PC-3 (cell line): ENCODE data around the gene PIGP. TPM values are rescaled to one million over a fixed set of nuclear protein-coding genes. Genes with fewer than 3 reads are reported as not detected.

Experiments
- ATAC-seq: fragments of 200-7000 bp; cut with Tn5 transposase; 2 replicates; pipeline ENCODE4 v1.9.1; 2020; ENCODE audit warnings: mild to moderate bottlenecking, moderate library complexity
- BruUV-seq: library from RNA; stranded (reverse); fragments of 400-500 nt; replicated peaks from 2 replicates; lab custom pipeline; 2021; lab: Mats Ljungman, UMichigan
- CTCF ChIA-PET: fragments of 300-600 bp; sonication (Branson Sonifier 250); formaldehyde crosslinking; loops from one replicate; lab custom pipeline; 2022; ENCODE audit warnings: antibody characterized with exemption; lab: Charles Lee
- POLR2A ChIA-PET: fragments of 300-600 bp; sonication (Branson Sonifier 250); formaldehyde crosslinking; loops from one replicate; lab custom pipeline; 2022; ENCODE audit warnings: antibody characterized with exemption; ENCODE audit not compliant: unreplicated experiment; lab: Charles Lee
- DNase-seq: peaks from one replicate; pipeline ENCODE4 v3.0.0-alpha.2; 2015
- H2AFZ ChIP-seq: fragments of 300-600 bp; sonication (generic); 2 replicates; pipeline ENCODE4 v1.6.0; 2016; ENCODE audit warnings: antibody characterized with exemption, low read length
- H3F3A ChIP-seq: fragments of 300-600 bp; sonication (generic); one replicate; pipeline ENCODE4 v1.6.0; 2017; ENCODE audit warnings: antibody characterized with exemption, low read length, control low read depth, mild to moderate bottlenecking; ENCODE audit not compliant: unreplicated experiment
- H3K27ac ChIP-seq: fragments of 300-600 bp; sonication (generic); 2 replicates; pipeline ENCODE4 v1.5.1; 2016; ENCODE audit warnings: mild to moderate bottlenecking, low read length
- H3K27me3 ChIP-seq: fragments of 300-600 bp; sonication (generic); 2 replicates; pipeline ENCODE4 v1.6.1; 2016; ENCODE audit warnings: low read length, mixed read lengths
- H3K36me3 ChIP-seq: fragments of 300-600 bp; sonication (generic); 2 replicates; pipeline ENCODE4 v1.6.1; 2016; ENCODE audit warnings: low read depth, mixed run types, low read length, mixed read lengths
- H3K4me1 ChIP-seq: fragments of 300-600 bp; sonication (generic); 2 replicates; pipeline ENCODE4 v1.5.1; 2016; ENCODE audit warnings: low read length; ENCODE audit not compliant: insufficient read depth
- H3K4me2 ChIP-seq: fragments of 300-600 bp; sonication (generic); 2 replicates; pipeline ENCODE4 v1.6.0; 2016; ENCODE audit warnings: low read length
- H3K4me3 ChIP-seq: fragments of 300-600 bp; sonication (generic); 2 replicates; pipeline ENCODE4 v1.5.1; 2016; ENCODE audit warnings: mild to moderate bottlenecking, low read length, mixed read lengths
- H3K79me2 ChIP-seq: fragments of 300-600 bp; sonication (generic); 2 replicates; pipeline ENCODE4 v1.6.1; 2017; ENCODE audit warnings: low read length, mixed read lengths
- H3K9ac ChIP-seq: fragments of 300-600 bp; sonication (generic); 2 replicates; pipeline ENCODE4 v1.6.0; 2016; ENCODE audit warnings: mild to moderate bottlenecking, low read length
- H3K9me2 ChIP-seq: fragments of 300-600 bp; sonication (generic); replicated peaks from 2 replicates; pipeline ENCODE4 v1.6.1; 2016; ENCODE audit warnings: mixed run types, low read length, mixed read lengths
- H3K9me3 ChIP-seq: fragments of 300-600 bp; sonication (generic); 2 replicates; pipeline ENCODE4 v1.6.1; 2016; ENCODE audit warnings: low read length, mixed read lengths
- H4K20me1 ChIP-seq: fragments of 300-600 bp; sonication (generic); 2 replicates; pipeline ENCODE4 v1.6.1; 2016; ENCODE audit warnings: low read length, mixed read lengths
- EZH2 ChIP-seq: fragments of 300-600 bp; sonication (generic); IDR thresholded peaks from one replicate; pipeline ENCODE4 v1.6.1; 2017; ENCODE audit warnings: antibody characterized with exemption, mild to moderate bottlenecking, low read length; ENCODE audit not compliant: unreplicated experiment
- EZH2phosphoT487 ChIP-seq: fragments of 300-600 bp; sonication (generic); IDR thresholded peaks from 2 replicates; pipeline ENCODE4 v1.6.1; 2018; ENCODE audit warnings: mild to moderate bottlenecking, antibody characterized with exemption, low read length, borderline replicate concordance
- intact Hi-C: fragments of 100-400 bp; cut with micrococcal nuclease; formaldehyde crosslinking; loops from 2 replicates; pipeline ENCODE4 v1.9.0; 2023
- total RNA-seq: library from RNA; depleted of rRNA; stranded (reverse); fragments of >200 nt; gene quantifications from 2 replicates; pipeline ENCODE4 v1.2.3, GENCODE V29; 2014
- TF ChIP-seq, protein P1 (sequence below): fragments of 300-600 bp; sonication (generic); conservative IDR thresholded peaks from 2 replicates; pipeline ENCODE4 v1.5.1; 2017; ENCODE audit warnings: antibody characterized with exemption, low read depth, mild to moderate bottlenecking, low read length

Gene PIGP
- total RNA-seq, 1 experiment from 2014 or later = 20.1 TPM

DNA sequence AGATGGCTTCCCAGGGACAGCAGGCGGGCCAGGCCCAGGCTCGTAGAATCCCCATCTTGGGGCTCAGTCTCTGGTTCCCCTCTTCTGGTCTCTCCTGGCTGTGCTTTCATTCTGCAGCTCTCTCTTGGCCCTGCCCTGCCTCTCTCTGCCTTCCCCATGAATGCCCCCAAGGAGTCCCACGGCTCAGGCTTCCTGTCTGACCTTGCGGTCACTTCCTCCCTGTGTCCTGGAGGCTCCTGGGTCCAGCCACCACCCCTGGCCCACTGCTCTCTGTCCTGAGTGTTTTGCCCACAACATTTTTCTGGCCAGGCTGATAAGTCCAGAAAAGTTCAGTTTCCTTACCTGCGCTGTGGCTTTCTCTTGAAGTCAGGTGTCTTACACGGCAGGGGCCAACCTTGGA lies 29.1 kb downstream of the PIGP start:
- H3K9me3 ChIP-seq = no peaks in the 10 kb centered on the region
- no peaks in the 10 kb centered on the region for H4K20me1 ChIP-seq
- CTCF ChIA-PET = no interaction called here
- H3K27ac ChIP-seq = no peak overlapping the region
- no TSS peak for BruUV-seq
- H3K36me3 ChIP-seq = no peaks in the 10 kb centered on the region
- no peak overlapping the region for H3K4me3 ChIP-seq
- no peaks in the 10 kb centered on the region for H3K27me3 ChIP-seq
- H3K4me1 ChIP-seq = peaks cover 21% of the 10 kb centered on the region
- no peaks in the 10 kb centered on the region for H3F3A ChIP-seq
- H3K4me2 ChIP-seq = no peak overlapping the region
- DNase-seq (no peak), ATAC-seq (no peak)
- H3K9me2 ChIP-seq = no peaks in the 10 kb centered on the region
- intact Hi-C loops = no loop called here
- H3K9ac ChIP-seq = no peak overlapping the region
- POLR2A ChIA-PET = no interaction called here
- H3K79me2 ChIP-seq = no peaks in the 10 kb centered on the region
- TF ChIP-seq, protein P1, sequence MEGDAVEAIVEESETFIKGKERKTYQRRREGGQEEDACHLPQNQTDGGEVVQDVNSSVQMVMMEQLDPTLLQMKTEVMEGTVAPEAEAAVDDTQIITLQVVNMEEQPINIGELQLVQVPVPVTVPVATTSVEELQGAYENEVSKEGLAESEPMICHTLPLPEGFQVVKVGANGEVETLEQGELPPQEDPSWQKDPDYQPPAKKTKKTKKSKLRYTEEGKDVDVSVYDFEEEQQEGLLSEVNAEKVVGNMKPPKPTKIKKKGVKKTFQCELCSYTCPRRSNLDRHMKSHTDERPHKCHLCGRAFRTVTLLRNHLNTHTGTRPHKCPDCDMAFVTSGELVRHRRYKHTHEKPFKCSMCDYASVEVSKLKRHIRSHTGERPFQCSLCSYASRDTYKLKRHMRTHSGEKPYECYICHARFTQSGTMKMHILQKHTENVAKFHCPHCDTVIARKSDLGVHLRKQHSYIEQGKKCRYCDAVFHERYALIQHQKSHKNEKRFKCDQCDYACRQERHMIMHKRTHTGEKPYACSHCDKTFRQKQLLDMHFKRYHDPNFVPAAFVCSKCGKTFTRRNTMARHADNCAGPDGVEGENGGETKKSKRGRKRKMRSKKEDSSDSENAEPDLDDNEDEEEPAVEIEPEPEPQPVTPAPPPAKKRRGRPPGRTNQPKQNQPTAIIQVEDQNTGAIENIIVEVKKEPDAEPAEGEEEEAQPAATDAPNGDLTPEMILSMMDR = no peak
- no peak for TF ChIP-seq EZH2phosphoT487
- no peak for TF ChIP-seq EZH2
- no peak overlapping the region for H2AFZ ChIP-seq

DNA sequence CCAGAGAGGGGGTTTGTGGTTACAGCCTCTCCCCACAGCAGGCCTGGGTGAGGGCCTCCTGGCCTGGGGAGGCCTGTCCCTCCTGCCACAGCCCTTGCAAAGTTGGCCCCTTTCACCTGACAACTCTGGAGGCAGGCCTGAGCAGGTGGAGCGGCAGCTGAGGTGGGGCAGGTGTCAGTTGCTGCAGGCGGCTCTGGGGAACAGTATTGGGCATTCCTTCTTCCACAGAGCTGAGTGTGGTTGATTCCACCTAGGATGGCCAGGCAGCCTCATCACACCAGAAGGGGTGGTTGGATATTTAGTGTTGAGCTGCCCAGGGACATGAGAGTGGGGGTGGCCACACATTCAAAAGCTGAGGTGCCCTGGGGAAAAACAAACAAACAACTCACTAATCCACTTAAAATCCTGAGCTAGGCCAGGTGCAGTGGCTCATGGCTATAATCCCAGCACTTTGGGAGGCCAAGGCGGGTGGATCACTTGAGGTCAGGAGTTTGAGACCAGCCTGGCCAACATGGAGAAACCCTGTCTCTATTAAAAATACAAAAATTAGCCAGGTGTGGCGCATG lies 31.1 kb downstream of the PIGP start:
- ATAC-seq (no peak), DNase-seq (no peak)
- no peaks in the 10 kb centered on the region for H3K79me2 ChIP-seq
- no peak for TF ChIP-seq EZH2phosphoT487
- TF ChIP-seq, protein P1 = no peak
- TF ChIP-seq EZH2 = no peak
- ChIA-PET POLR2A (no interaction called here), CTCF (no interaction called here)
- H3K27me3 ChIP-seq = no peaks in the 10 kb centered on the region
- no peaks in the 10 kb centered on the region for H3K9me3 ChIP-seq
- H3K4me1 ChIP-seq = peaks cover 8% of the 10 kb centered on the region
- no peak overlapping the region for H3K27ac ChIP-seq
- no TSS peak for BruUV-seq
- intact Hi-C loops = no loop called here
- H2AFZ ChIP-seq = no peak overlapping the region
- H3K9me2 ChIP-seq = no peaks in the 10 kb centered on the region
- H3K4me2 ChIP-seq = no peak overlapping the region
- no peak overlapping the region for H3K9ac ChIP-seq
- H4K20me1 ChIP-seq = no peaks in the 10 kb centered on the region
- no peaks in the 10 kb centered on the region for H3K36me3 ChIP-seq
- H3K4me3 ChIP-seq = no peak overlapping the region
- no peaks in the 10 kb centered on the region for H3F3A ChIP-seq

DNA sequence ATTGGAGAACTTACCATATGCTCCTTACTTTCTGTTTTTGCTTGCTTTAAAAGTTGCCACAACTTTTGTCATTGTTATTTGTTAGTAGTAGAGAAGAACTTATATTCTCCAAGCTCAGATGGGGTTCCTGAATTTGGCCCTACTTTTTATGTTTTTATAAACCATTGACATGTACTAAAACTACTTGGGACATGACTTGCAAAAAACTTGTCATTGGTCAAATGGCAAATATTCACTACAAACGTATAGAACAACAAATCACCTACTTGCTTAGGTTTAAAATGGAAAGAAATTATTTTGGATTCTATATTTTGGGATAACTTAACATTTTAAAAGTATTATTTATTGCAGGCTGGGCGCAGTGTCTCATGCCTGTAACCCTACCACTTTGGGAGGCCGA lies 32.7 kb downstream of the PIGP start:
- Histone ChIP-seq H3K4me3 (no peak overlapping the region), H3K9me2 (no peaks in the 10 kb centered on the region), H3K4me1 (no peaks in the 10 kb centered on the region), H3K27me3 (no peaks in the 10 kb centered on the region), H3K27ac (no peak overlapping the region), H3K36me3 (no peaks in the 10 kb centered on the region), H3K9me3 (no peaks in the 10 kb centered on the region), H3K4me2 (no peak overlapping the region), H4K20me1 (no peaks in the 10 kb centered on the region), H2AFZ (no peak overlapping the region), H3F3A (no peaks in the 10 kb centered on the region), H3K79me2 (no peaks in the 10 kb centered on the region), H3K9ac (no peak overlapping the region)
- TF ChIP-seq EZH2phosphoT487 = no peak
- TF ChIP-seq, protein P1 = no peak
- TF ChIP-seq EZH2 = no peak
- ATAC-seq = no peak
- intact Hi-C loops = no loop called here
- DNase-seq = no peak
- BruUV-seq = no TSS peak
- CTCF ChIA-PET = no interaction called here
- POLR2A ChIA-PET = no interaction called here
